ENCODE results near the gene PTPRG. TPM values are rescaled to one million over a fixed set of nuclear protein-coding genes. Genes with fewer than 3 reads are reported as not detected.

Gene PTPRG
- total RNA-seq, 2 experiments from 2014 or later: 0.03 to 0.05 TPM

- Mint-ChIP-seq H3K4me3 (no peak overlapping the region), H3K27me3 (peaks cover 7% of the 10 kb centered on the region), H3K27ac (no peak overlapping the region), H3K4me1 (ENCODE audit: low read depth) (no peaks in the 10 kb centered on the region), H3K9me3 (peaks cover 2% of the 10 kb centered on the region), H3K36me3 (ENCODE audit: low read depth) (no peaks in the 10 kb centered on the region)
- Histone ChIP-seq H3K9me3 (ENCODE audit: control insufficient read depth in 1 of 2, insufficient read depth in 1 of 2, low read length in 2 of 2) (no peaks in the 10 kb centered on the region), H3K27ac (ENCODE audit: low read depth in 1 of 2, low read length in 2 of 2) (no peak overlapping the region), H3K4me1 (ENCODE audit: insufficient read depth, low read length) (no peaks in the 10 kb centered on the region), H3K36me3 (ENCODE audit: insufficient read depth, low read length) (no peaks in the 10 kb centered on the region), H3K27me3 (ENCODE audit: control insufficient read depth in 1 of 2, insufficient read depth in 2 of 2, low read length in 2 of 2) (no peaks in the 10 kb centered on the region), H3K4me3 (ENCODE audit: low read length) (no peak overlapping the region)
- ATAC-seq (ENCODE audit: poor library complexity): no peak
- no peak for TF ChIP-seq CTCF (IDR thresholded peaks at IDR 0.05)
- ChIA-PET CTCF (no interaction called here), POLR2A (no interaction called here)
- intact Hi-C loops (cut with DNase I, micrococcal nuclease): no loop called here
- no peak for DNase-seq
Observed at GRCh38 chr3:61578667-61579367, 17.4 kb downstream of the PTPRG start.

DNA sequence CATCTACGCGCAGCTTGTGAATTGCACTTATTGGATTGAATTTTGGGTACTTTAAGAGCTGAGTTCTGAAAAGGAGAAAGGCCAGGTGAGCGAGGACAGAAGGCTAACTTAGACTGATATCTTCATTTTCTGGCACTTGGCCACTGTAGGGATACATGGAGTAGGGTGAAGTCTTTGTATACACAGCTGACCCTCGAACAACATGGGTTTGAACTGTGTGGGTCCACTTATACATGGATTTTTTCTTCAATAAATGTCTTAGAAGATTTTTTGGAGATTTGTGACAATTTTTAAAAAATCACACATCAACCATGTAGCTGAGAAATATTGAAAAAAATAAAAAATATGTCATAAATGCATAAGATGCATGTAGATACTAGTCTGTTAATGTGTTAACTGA lies 18.3 kb downstream of the PTPRG start:
- Mint-ChIP-seq H3K27me3 (peaks cover 8% of the 10 kb centered on the region), H3K36me3 (ENCODE audit: low read depth) (no peaks in the 10 kb centered on the region), H3K4me1 (ENCODE audit: low read depth) (no peaks in the 10 kb centered on the region), H3K4me3 (no peak overlapping the region), H3K27ac (no peak overlapping the region), H3K9me3 (peaks cover 2% of the 10 kb centered on the region)
- intact Hi-C loops (cut with DNase I, micrococcal nuclease): no loop called here
- H3K4me1 ChIP-seq (ENCODE audit: insufficient read depth, low read length): no peaks in the 10 kb centered on the region
- ATAC-seq (ENCODE audit: poor library complexity) (no peak), DNase-seq (no peak)
- H3K9me3 ChIP-seq (ENCODE audit: control insufficient read depth in 1 of 2, insufficient read depth in 1 of 2, low read length in 2 of 2): no peaks in the 10 kb centered on the region
- no peak overlapping the region for H3K27ac ChIP-seq (ENCODE audit: low read depth in 1 of 2, low read length in 2 of 2)
- H3K36me3 ChIP-seq (ENCODE audit: insufficient read depth, low read length): no peaks in the 10 kb centered on the region
- no peak for TF ChIP-seq CTCF (IDR thresholded peaks at IDR 0.05)
- no peak overlapping the region for H3K4me3 ChIP-seq (ENCODE audit: low read length)
- no peaks in the 10 kb centered on the region for H3K27me3 ChIP-seq (ENCODE audit: control insufficient read depth in 1 of 2, insufficient read depth in 2 of 2, low read length in 2 of 2)
- POLR2A ChIA-PET: no interaction called here
- CTCF ChIA-PET: no interaction called here

DNA sequence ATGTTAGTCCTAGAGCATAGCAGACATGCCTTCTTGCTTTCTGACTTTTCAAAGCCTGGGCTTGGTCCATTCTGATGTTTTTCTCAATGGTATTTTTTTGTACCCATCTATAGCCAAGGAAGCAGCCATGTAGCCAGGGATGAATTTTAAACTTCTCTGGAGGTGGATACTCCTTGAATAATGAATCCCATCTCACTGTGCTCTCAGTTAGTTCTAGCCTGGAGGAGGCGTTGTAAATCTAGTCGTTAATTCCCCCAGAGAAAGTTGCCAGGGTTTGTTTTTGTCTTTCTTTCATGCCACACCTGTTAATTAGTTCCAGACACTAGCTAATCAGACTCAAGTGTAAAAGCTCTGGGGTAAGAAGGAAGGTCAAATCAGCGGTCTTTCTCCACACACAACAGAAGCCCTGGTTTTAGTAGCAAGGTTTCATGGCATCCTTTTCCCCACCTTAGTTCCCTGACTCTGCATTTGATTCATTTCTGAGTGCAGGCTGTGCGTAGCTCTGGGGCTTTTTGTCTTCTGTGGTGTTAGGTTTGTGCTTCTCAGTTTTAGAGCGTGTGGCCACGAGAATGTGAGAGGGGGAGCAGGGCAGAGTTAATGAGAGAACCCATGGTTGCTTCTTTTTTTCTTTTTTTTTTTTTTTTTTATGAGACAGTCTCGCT lies 19.7 kb downstream of the PTPRG start:
- no peak for ATAC-seq (ENCODE audit: poor library complexity)
- no peak for DNase-seq
- no peaks in the 10 kb centered on the region for H3K9me3 ChIP-seq (ENCODE audit: control insufficient read depth in 1 of 2, insufficient read depth in 1 of 2, low read length in 2 of 2)
- Mint-ChIP-seq H3K27me3 (peaks cover 9% of the 10 kb centered on the region), H3K4me3 (no peak overlapping the region), H3K9me3 (peaks cover 2% of the 10 kb centered on the region), H3K36me3 (ENCODE audit: low read depth) (no peaks in the 10 kb centered on the region), H3K27ac (no peak overlapping the region), H3K4me1 (ENCODE audit: low read depth) (no peaks in the 10 kb centered on the region)
- intact Hi-C loops (cut with DNase I, micrococcal nuclease): no loop called here
- TF ChIP-seq CTCF (IDR thresholded peaks at IDR 0.05): no peak
- ChIA-PET POLR2A (no interaction called here), CTCF (no interaction called here)
- no peaks in the 10 kb centered on the region for H3K27me3 ChIP-seq (ENCODE audit: control insufficient read depth in 1 of 2, insufficient read depth in 2 of 2, low read length in 2 of 2)
- H3K4me3 ChIP-seq (ENCODE audit: low read length): no peak overlapping the region
- H3K36me3 ChIP-seq (ENCODE audit: insufficient read depth, low read length): no peaks in the 10 kb centered on the region
- no peaks in the 10 kb centered on the region for H3K4me1 ChIP-seq (ENCODE audit: insufficient read depth, low read length)
- no peak overlapping the region for H3K27ac ChIP-seq (ENCODE audit: low read depth in 1 of 2, low read length in 2 of 2)

Data from CD4-positive, alpha-beta T cell (primary cell).